Esophagus squamous epithelium (tissue), 4 donors: ENCODE measurements around the gene LBHD1.

ENCODE experiments used
- POLR2A ChIP-seq, 4 donors: fragments of 450-650 bp; IDR thresholded peaks; one replicate each; pipeline ENCODE4 v1.6.1; 2017; ENCODE audit warnings: antibody characterized with exemption in 4 of 4, mild to moderate bottlenecking in 4 of 4, moderate library complexity in 3 of 4
- TF ChIP-seq, protein P1 (sequence below), 6 experiments: fragments of 450-650 bp in 4 of 6; fragments of 200-600 bp in 2 of 6; sonication (generic) in 2 of 6; IDR thresholded peaks; one replicate each; pipeline ENCODE4 v1.5.1; 2016 to 2019; ENCODE audit warnings: antibody characterized with exemption in 6 of 6, mild to moderate bottlenecking in 4 of 6, moderate library complexity in 4 of 6

- TF ChIP-seq POLR2A (IDR thresholded peaks at IDR 0.05): no peak
- TF ChIP-seq, protein P1, sequence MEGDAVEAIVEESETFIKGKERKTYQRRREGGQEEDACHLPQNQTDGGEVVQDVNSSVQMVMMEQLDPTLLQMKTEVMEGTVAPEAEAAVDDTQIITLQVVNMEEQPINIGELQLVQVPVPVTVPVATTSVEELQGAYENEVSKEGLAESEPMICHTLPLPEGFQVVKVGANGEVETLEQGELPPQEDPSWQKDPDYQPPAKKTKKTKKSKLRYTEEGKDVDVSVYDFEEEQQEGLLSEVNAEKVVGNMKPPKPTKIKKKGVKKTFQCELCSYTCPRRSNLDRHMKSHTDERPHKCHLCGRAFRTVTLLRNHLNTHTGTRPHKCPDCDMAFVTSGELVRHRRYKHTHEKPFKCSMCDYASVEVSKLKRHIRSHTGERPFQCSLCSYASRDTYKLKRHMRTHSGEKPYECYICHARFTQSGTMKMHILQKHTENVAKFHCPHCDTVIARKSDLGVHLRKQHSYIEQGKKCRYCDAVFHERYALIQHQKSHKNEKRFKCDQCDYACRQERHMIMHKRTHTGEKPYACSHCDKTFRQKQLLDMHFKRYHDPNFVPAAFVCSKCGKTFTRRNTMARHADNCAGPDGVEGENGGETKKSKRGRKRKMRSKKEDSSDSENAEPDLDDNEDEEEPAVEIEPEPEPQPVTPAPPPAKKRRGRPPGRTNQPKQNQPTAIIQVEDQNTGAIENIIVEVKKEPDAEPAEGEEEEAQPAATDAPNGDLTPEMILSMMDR (IDR thresholded peaks at IDR 0.05): no peak
Observed at GRCh38 chr11:62648967-62649364, 23.1 kb downstream of the LBHD1 start.
